ENCODE data around the gene CDC42EP5.

CDC42EP5 gene

GRCh38 chr19:54464044-54464629 is 9.0 kb downstream of the CDC42EP5 start:
- DNase-seq (ENCODE audit: insufficient read length) (no peak), FAIRE-seq (no peak)
- TF ChIP-seq TAF1 (IDR thresholded peaks at IDR 0.05; ENCODE audit: borderline replicate concordance, low read depth, low read length) (no peak), POLR2AphosphoS5 (IDR thresholded peaks at IDR 0.05; ENCODE audit: low read depth, low read length) (no peak), POLR2A (IDR thresholded peaks at IDR 0.05; ENCODE audit: low read depth, low read length) (no peak)

- DNase-seq (ENCODE audit: insufficient read length): peak; percentile 65
- peak; percentile 92 for TF ChIP-seq POLR2A (IDR thresholded peaks at IDR 0.05; ENCODE audit: low read depth, low read length)
- 0 out of 2 replicates have a peak, but pooled peaks have one; percentile 28 for TF ChIP-seq POLR2AphosphoS5 (IDR thresholded peaks at IDR 0.05; ENCODE audit: low read depth, low read length)
- TF ChIP-seq TAF1 (IDR thresholded peaks at IDR 0.05; ENCODE audit: borderline replicate concordance, low read depth, low read length): peak; percentile 70; the same call in 1 of the 2 replicates
- peak; percentile 100 for FAIRE-seq
Measured at GRCh38 chr19:54463531-54464043, 9.5 kb downstream of the CDC42EP5 start, which contains the start of gene LENG9. Gene LENG9 (minus strand): TSS chr19:54463778. CDS start chr19:54463526, 252 bp downstream.

- TF ChIP-seq TAF1 (IDR thresholded peaks at IDR 0.05; ENCODE audit: borderline replicate concordance, low read depth, low read length): no peak
- TF ChIP-seq POLR2AphosphoS5 (IDR thresholded peaks at IDR 0.05; ENCODE audit: low read depth, low read length): peak; percentile 18; the same call in 1 of the 2 replicates
- no peak; the same call in 1 of the 2 replicates for TF ChIP-seq POLR2A (IDR thresholded peaks at IDR 0.05; ENCODE audit: low read depth, low read length)
- DNase-seq (ENCODE audit: insufficient read length): no peak
- peak; percentile 33 for FAIRE-seq
Measured at GRCh38 chr19:54462655-54463530, 10.2 kb downstream of the CDC42EP5 start.

- TF ChIP-seq TAF1 (IDR thresholded peaks at IDR 0.05; ENCODE audit: borderline replicate concordance, low read depth, low read length) (no peak), POLR2AphosphoS5 (IDR thresholded peaks at IDR 0.05; ENCODE audit: low read depth, low read length) (0 out of 2 replicates have a peak, but pooled peaks have one; percentile 62), POLR2A (IDR thresholded peaks at IDR 0.05; ENCODE audit: low read depth, low read length) (peak; percentile 59)
- DNase-seq (ENCODE audit: insufficient read length): no peak
- no peak for FAIRE-seq
Measured at GRCh38 chr19:54462047-54462654, 10.9 kb downstream of the CDC42EP5 start.

- FAIRE-seq (no peak), DNase-seq (ENCODE audit: insufficient read length) (no peak)
- TF ChIP-seq TAF1 (IDR thresholded peaks at IDR 0.05; ENCODE audit: borderline replicate concordance, low read depth, low read length): no peak
- no peak; the same call in 1 of the 2 replicates for TF ChIP-seq POLR2AphosphoS5 (IDR thresholded peaks at IDR 0.05; ENCODE audit: low read depth, low read length)
- TF ChIP-seq POLR2A (IDR thresholded peaks at IDR 0.05; ENCODE audit: low read depth, low read length): no peak
Measured at GRCh38 chr19:54461613-54462012, 11.5 kb downstream of the CDC42EP5 start.

GRCh38 chr19:54461210-54461609 is 11.9 kb downstream of the CDC42EP5 start:
- DNase-seq (ENCODE audit: insufficient read length): no peak
- TF ChIP-seq POLR2AphosphoS5 (IDR thresholded peaks at IDR 0.05; ENCODE audit: low read depth, low read length): no peak; the same call in 1 of the 2 replicates
- peak; percentile 37 for TF ChIP-seq POLR2A (IDR thresholded peaks at IDR 0.05; ENCODE audit: low read depth, low read length)
- FAIRE-seq: no peak

GRCh38 chr19:54460230-54461005 is 12.7 kb downstream of the CDC42EP5 start:
- no peak for DNase-seq (ENCODE audit: insufficient read length)
- TF ChIP-seq POLR2AphosphoS5 (IDR thresholded peaks at IDR 0.05; ENCODE audit: low read depth, low read length) (no peak), POLR2A (IDR thresholded peaks at IDR 0.05; ENCODE audit: low read depth, low read length) (no peak), TAF1 (IDR thresholded peaks at IDR 0.05; ENCODE audit: borderline replicate concordance, low read depth, low read length) (no peak)
- no peak for FAIRE-seq

GRCh38 chr19:54459282-54460229 is 13.5 kb downstream of the CDC42EP5 start:
- FAIRE-seq (no peak), DNase-seq (ENCODE audit: insufficient read length) (no peak)
- TF ChIP-seq POLR2AphosphoS5 (IDR thresholded peaks at IDR 0.05; ENCODE audit: low read depth, low read length) (no peak), POLR2A (IDR thresholded peaks at IDR 0.05; ENCODE audit: low read depth, low read length) (peak; percentile 25; the same call in 1 of the 2 replicates), TAF1 (IDR thresholded peaks at IDR 0.05; ENCODE audit: borderline replicate concordance, low read depth, low read length) (no peak)

GRCh38 chr19:54458648-54459281 is 14.3 kb downstream of the CDC42EP5 start:
- no peak for TF ChIP-seq TAF1 (IDR thresholded peaks at IDR 0.05; ENCODE audit: borderline replicate concordance, low read depth, low read length)
- TF ChIP-seq POLR2AphosphoS5 (IDR thresholded peaks at IDR 0.05; ENCODE audit: low read depth, low read length): no peak
- no peak for TF ChIP-seq POLR2A (IDR thresholded peaks at IDR 0.05; ENCODE audit: low read depth, low read length)
- DNase-seq (ENCODE audit: insufficient read length) (no peak), FAIRE-seq (no peak)
